ENCODE measurements around the gene IGF2R. TPM values are rescaled to one million over a fixed set of nuclear protein-coding genes. Genes with fewer than 3 reads are reported as not detected.

The IGF2R gene
- total RNA-seq, 1 experiment from 2014 or later = 112 TPM

GRCh38 chr6:159974932-159975331, 6.0 kb downstream of the IGF2R start:
- DNase-seq = no peak
- Histone ChIP-seq H3K27ac (no peak overlapping the region), H3K36me3 (peaks cover 2% of the 10 kb centered on the region; the same call in 1 of the 2 replicates), H3K9me3 (replicated peaks) (no peaks in the 10 kb centered on the region), H3K27me3 (no peaks in the 10 kb centered on the region), H3K4me1 (peaks cover 63% of the 10 kb centered on the region), H3K4me3 (no peak overlapping the region)

GRCh38 chr6:159976686-159977254, 7.9 kb downstream of the IGF2R start:
- Histone ChIP-seq H3K27ac (peak overlapping the region; percentile 97), H3K4me3 (peak overlapping the region; percentile 1; the same call in 1 of the 2 replicates), H3K4me1 (peaks cover 58% of the 10 kb centered on the region), H3K9me3 (replicated peaks) (no peaks in the 10 kb centered on the region), H3K36me3 (no peaks in the 10 kb centered on the region), H3K27me3 (no peaks in the 10 kb centered on the region)
- peak in 1 of 2 experiments; percentile 73 for DNase-seq

GRCh38 chr6:159977255-159977903, 8.5 kb downstream of the IGF2R start:
- H3K4me1 ChIP-seq = peaks cover 58% of the 10 kb centered on the region
- peak overlapping the region; percentile 1; the same call in 1 of the 2 replicates for H3K4me3 ChIP-seq
- no peaks in the 10 kb centered on the region for H3K9me3 ChIP-seq (replicated peaks)

GRCh38 chr6:159977904-159978268, 9.0 kb downstream of the IGF2R start:
- peaks cover 56% of the 10 kb centered on the region for H3K4me1 ChIP-seq
- no peaks in the 10 kb centered on the region for H3K9me3 ChIP-seq (replicated peaks)
- peak overlapping the region; percentile 97 for H3K27ac ChIP-seq
- no peak for DNase-seq
- H3K4me3 ChIP-seq = no peak overlapping the region
- H3K36me3 ChIP-seq = no peaks in the 10 kb centered on the region
- H3K27me3 ChIP-seq = no peaks in the 10 kb centered on the region

More at GRCh38 chr6:159977255-159977903, 8.5 kb downstream of the IGF2R start:
- Histone ChIP-seq H3K36me3 (no peaks in the 10 kb centered on the region), H3K27ac (peak overlapping the region; percentile 97), H3K27me3 (no peaks in the 10 kb centered on the region)
- DNase-seq = peak; percentile 85 to 90

- Histone ChIP-seq H3K27ac (peak overlapping the region; percentile 97), H3K4me1 (peaks cover 49% of the 10 kb centered on the region)
These were observed 9.6 kb downstream of the IGF2R start for GRCh38 chr6:159978291-159979135.

GRCh38 chr6:159979136-159979874, 10.4 kb downstream of the IGF2R start:
- Histone ChIP-seq H3K4me1 (peaks cover 42% of the 10 kb centered on the region), H3K36me3 (no peaks in the 10 kb centered on the region), H3K9me3 (replicated peaks) (no peaks in the 10 kb centered on the region), H3K27me3 (no peaks in the 10 kb centered on the region), H3K27ac (peak overlapping the region; percentile 97), H3K4me3 (peak overlapping the region; percentile 24)
- peak; percentile 98 to 99 for DNase-seq

More at GRCh38 chr6:159978291-159979135, 9.6 kb downstream of the IGF2R start:
- H3K27me3 ChIP-seq = no peaks in the 10 kb centered on the region
- no peak for DNase-seq
- no peaks in the 10 kb centered on the region for H3K9me3 ChIP-seq (replicated peaks)
- H3K36me3 ChIP-seq = no peaks in the 10 kb centered on the region
- peak overlapping the region; percentile 6 for H3K4me3 ChIP-seq

GRCh38 chr6:159980474-159980873, 11.6 kb downstream of the IGF2R start:
- no peak for DNase-seq
- no peaks in the 10 kb centered on the region for H3K36me3 ChIP-seq
- no peaks in the 10 kb centered on the region for H3K9me3 ChIP-seq (replicated peaks)
- H3K27me3 ChIP-seq = no peaks in the 10 kb centered on the region
- peaks cover 38% of the 10 kb centered on the region for H3K4me1 ChIP-seq
- H3K27ac ChIP-seq = no peak overlapping the region
- H3K4me3 ChIP-seq = no peak overlapping the region

GRCh38 chr6:159981071-159981402, 12.2 kb downstream of the IGF2R start:
- H3K4me3 ChIP-seq = no peak overlapping the region
- no peak overlapping the region for H3K27ac ChIP-seq
- no peak for DNase-seq
- H3K9me3 ChIP-seq (replicated peaks) = no peaks in the 10 kb centered on the region
- peaks cover 35% of the 10 kb centered on the region for H3K4me1 ChIP-seq
- no peaks in the 10 kb centered on the region for H3K27me3 ChIP-seq
- H3K36me3 ChIP-seq = no peaks in the 10 kb centered on the region

GRCh38 chr6:159981403-159982245, 12.7 kb downstream of the IGF2R start:
- no peaks in the 10 kb centered on the region for H3K27me3 ChIP-seq

GRCh38 chr6:159982731-159983506, 14.0 kb downstream of the IGF2R start:
- peaks cover 16% of the 10 kb centered on the region for H3K4me1 ChIP-seq
- no peaks in the 10 kb centered on the region for H3K27me3 ChIP-seq
- H3K36me3 ChIP-seq = peaks cover 2% of the 10 kb centered on the region; the same call in 1 of the 2 replicates
- no peak overlapping the region for H3K27ac ChIP-seq
- H3K4me3 ChIP-seq = no peak overlapping the region
- no peaks in the 10 kb centered on the region for H3K9me3 ChIP-seq (replicated peaks)
- no peak for DNase-seq

More at GRCh38 chr6:159981403-159982245, 12.7 kb downstream of the IGF2R start:
- Histone ChIP-seq H3K4me1 (peaks cover 29% of the 10 kb centered on the region), H3K36me3 (no peaks in the 10 kb centered on the region), H3K9me3 (replicated peaks) (no peaks in the 10 kb centered on the region), H3K27ac (no peak overlapping the region), H3K4me3 (no peak overlapping the region)
- no peak for DNase-seq

GRCh38 chr6:159983641-159984080, 14.8 kb downstream of the IGF2R start:
- Histone ChIP-seq H3K4me1 (peaks cover 9% of the 10 kb centered on the region), H3K9me3 (replicated peaks) (peaks cover 2% of the 10 kb centered on the region; the same call in 1 of the 2 replicates), H3K4me3 (no peak overlapping the region), H3K27ac (no peak overlapping the region), H3K36me3 (peaks cover 4% of the 10 kb centered on the region; the same call in 1 of the 2 replicates), H3K27me3 (no peaks in the 10 kb centered on the region)
- DNase-seq = no peak

- Histone ChIP-seq H3K27me3 (no peaks in the 10 kb centered on the region), H3K4me1 (peaks cover 5% of the 10 kb centered on the region), H3K36me3 (peaks cover 4% of the 10 kb centered on the region; the same call in 1 of the 2 replicates), H3K4me3 (no peak overlapping the region), H3K9me3 (replicated peaks) (peaks cover 3% of the 10 kb centered on the region; the same call in 1 of the 2 replicates), H3K27ac (no peak overlapping the region)
- DNase-seq = no peak
These were observed 15.4 kb downstream of the IGF2R start for GRCh38 chr6:159984268-159984786.

All from SJCRH30 (cell line).